Measurements from ENCODE around the gene LONRF3.

LONRF3 gene

DNA sequence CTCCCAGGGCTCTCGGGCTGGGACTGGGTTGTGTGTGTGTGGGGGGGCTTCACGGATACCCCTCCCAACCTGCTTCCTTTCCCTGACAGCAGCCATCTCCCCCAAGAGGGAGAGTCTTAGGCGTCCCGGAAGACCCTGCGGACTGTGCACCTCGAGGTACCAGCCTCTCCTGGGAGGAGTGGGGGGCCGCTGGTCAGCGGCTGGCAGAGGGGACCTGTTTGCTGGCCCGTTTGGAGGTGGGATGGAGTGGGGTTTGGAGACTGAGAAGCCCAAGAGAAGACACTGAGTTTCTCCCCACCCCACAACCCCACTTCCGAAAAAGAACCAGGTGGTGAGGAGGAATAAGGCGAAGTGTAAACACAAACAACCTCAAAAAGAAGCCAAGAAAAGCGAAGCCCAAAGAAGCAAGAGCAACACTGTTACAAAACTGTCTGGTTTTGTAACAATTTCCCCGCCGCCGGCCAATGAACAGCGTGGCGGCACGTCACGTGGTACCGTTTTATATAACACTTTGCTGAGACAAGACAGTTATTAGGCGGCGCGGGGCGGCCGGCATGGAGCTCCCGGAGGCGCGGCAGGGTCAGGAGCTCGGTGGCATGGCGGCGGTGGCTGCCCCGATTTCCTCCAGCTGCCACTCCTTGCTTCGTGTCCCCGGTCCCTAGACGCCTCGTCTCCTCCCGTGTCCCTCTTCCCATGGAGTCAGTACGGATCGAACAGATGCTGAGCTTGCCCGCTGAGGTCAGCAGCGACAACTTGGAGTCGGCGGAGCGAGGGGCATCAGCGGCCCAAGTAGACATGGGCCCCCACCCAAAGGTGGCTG, at the start of gene LONRF3:
Gene LONRF3, plus strand, starts transcription at position 531 of the 820 bp plus-strand sequence. Its CDS starts 163 bp downstream, at position 694.
- DNase-seq: no peak

DNA sequence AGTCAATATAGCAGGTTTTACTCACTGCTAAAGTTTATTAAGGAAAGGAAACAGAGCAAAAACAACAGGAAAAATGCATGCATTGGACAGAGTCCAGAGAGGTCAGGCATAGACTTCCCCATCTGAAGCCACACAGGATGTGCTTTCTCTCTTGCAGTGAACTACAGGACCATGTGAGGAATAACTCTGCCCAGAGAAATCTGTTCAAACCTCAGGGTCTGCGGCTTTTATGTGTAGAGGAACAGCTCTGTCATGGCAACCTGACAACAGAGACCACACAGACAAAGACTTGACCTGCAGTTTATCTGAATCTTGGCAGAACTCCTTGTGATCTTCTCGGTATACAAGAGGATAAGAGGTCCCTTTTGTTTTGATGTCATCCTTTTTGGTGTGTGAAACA, 46.3 kb upstream of the LONRF3 start:
- DNase-seq: peak; percentile 9

DNA sequence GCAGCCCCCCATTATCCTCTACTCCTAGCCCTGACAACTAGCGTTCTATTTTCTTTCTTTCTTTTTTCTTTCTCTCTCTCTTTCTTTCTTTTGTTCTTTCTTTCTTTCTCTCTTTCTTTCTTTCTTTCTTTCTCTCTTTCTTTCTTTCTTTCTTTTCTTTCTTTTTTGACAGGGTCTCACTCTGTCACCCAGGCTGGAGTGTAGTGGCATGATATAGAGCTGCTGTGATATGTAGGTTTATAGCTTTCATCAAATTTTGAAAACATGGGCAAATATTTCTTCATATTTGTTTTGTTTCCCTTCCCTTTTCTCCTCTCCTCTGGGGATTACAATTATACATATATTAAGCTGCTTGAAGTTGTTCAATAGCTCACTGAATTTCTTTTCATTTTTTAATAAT, 39.1 kb upstream of the LONRF3 start:
- DNase-seq: no peak

DNA sequence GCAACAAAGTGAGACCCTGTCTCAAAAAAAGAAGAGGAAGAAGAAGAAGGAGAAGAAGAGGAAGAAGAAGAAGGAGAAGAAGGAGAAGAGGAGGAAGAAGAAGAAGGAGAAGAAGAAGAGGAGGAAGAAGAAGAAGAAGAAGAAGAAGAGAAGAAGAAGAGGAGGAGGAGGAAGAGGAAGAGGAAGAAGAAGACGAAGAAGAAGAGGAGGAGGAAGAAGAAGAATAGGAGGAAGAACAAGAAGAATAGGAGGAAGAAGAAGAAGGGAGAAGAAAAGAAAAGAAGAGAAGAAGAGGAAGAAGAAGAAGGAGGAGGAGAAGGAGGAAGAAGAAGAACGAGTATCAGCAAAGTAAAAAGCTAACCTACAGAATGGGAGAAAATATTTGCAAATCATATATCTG, 33.3 kb upstream of the LONRF3 start:
- DNase-seq: no peak

DNA sequence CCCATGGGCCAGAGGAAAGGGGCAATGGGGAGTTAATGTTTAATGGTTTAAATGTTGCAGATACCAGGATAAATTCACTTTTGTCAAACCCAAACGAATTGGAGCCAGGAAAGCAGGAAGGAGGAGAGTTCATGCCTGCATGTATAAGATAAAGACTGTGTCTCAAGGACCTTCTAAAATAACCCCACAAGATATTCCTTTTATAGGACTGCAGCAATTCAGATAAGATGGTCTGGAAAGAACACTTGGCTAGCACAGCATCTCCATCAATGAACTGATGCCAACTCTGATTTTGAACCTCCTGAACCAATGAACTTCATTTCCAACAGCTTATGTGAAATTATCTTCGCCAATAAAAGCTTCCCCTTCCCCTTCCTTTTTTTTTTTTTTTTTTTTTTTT, 31.3 kb upstream of the LONRF3 start:
- DNase-seq: peak; percentile 78

DNA sequence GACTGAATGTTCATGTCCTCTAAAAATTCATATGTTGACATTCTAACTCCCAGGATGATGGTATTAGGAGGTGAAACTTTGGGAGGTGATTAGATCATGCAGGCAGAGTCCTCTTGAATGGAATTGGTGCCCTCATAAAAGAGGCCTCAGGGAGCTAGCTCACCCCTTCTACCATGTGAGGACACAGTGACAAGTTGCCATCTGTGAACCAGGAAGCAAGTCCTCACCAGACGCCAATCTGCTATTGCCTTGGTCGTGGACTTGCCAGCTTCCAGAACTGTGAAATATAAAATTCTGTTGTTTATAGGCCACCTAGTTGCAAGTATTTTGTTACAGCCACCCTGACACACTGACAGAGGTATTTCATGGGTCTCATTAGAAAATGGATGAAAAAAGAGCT, 28.5 kb upstream of the LONRF3 start:
- no peak for DNase-seq

DNA sequence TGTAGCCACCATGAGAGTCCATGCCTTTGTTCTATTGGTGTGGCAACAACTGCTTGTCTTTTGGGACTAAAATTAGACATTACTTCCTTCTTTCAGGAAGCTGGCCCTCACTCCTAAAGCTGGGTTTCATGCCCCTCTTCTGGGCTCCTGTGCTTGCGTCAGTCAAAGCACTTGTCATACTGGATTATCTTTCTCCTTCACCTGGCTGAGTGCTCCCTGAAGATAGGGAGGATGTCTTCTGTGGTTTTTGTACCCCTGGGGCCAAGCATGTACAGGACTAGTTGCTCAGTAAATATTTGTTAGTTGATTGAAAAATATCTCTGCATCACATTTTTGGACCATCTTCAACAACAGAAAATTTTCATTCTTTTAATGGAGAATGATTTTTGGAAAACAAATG, 26.1 kb upstream of the LONRF3 start:
- peak; percentile 80 for DNase-seq

DNA sequence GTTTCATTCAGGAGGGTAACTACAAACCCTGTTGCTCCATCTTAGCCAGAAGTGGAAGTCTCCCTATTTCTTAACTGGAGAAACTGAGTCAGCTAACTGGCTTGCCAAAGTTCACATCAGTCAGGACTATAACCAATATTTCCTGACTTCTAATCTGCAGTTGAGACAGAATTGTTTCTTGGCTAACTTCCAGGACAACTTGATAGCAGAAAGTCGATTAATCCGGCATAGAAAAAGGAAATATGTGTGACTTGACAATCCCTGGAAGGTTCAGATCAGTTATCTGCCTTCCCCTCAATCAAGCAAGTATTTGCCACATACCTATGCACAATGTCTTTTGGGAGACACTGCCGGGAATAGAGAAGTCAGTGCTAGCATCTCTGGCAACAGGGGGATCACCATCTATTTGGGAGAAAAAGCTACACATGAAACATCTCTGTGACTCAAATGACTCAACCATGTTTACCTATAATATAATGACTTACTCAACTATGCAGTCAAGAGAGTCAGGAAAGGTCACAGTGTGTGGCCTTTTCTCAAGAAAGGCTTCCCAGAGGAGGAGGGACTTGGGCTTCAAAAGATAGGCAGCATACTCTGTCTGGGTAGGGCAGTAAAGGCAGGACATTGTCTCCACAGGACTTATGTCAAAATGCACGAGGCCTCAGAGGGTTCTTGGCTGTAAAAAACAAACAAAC, 12.4 kb upstream of the LONRF3 start:
- peak; percentile 3 for DNase-seq

DNA sequence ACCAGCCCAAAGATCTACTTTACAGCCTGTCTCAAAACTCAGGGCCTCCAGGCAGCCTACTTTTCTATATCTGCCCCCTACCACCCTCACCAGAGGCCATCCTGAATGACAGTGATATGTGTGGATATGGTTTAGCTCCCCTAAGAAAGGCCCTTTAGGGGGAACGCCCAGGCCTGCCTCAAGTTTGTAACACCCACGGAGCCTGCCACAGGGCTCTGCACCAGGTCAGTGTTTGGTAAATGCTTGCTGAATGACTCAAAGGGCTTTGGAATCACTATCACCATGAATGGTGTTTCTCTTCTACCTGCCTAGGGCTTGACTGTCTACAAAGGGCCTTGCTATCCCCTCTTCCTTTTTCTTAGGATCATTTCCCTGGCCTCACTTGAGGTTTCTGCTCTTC, 11.3 kb upstream of the LONRF3 start:
- DNase-seq: no peak

DNA sequence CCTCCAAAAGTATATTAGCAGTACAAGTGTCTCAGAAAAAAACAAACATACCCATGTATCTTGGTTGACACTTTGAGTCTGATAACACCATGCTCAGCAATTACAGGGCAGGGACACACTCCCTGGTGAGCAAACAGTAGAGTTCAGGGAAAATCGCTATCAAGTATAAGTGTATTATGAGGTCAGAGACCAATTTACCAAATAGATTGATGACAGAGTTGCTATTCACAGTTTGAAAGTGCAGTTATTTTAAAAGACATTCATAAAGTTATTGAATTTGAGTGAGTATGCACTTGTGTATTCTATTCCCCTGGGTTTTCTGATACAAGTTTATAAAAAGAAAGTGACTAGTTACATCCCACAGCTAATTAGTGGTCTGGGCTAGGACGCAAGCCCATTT, 10.2 kb upstream of the LONRF3 start:
- DNase-seq: no peak

DNA sequence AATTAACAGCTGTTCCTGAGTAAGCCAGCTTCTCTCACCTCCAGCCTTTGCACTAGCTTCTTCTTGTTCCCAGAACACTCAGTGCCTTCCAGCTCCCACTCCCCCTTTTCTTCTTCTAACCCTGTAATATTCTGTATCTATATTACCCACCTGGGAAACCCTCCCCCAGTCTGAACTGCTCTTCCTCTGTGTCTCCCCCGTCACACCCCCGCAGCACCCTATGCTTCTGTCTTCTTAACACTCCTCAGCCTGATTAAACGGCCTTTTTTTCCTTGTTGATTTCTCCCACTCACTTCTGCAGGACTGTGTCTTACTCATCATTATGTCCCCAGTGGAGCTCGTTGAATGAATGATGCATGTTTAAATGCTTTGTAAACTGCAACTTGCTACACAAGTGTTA, 9.0 kb upstream of the LONRF3 start:
- DNase-seq: peak; percentile 8

DNA sequence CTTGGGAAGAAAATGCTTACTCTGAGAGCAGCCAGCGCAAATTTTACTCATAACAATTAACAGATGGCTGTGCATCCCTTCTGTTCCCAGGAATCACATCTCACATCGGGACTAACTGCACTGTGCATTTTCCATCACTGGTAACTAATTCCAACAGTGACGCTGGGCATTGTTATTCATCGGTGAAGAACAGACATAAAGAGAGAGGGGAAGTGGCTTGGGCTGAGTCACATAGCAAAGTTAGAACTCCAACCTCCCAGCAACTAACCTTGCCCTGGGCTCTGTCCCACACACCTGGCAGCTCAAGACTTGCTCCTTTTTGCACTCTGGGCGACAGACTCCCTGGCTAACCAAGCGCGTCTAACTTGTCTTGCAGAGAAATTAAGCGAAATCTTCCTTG, 6.4 kb upstream of the LONRF3 start:
- no peak for DNase-seq

DNA sequence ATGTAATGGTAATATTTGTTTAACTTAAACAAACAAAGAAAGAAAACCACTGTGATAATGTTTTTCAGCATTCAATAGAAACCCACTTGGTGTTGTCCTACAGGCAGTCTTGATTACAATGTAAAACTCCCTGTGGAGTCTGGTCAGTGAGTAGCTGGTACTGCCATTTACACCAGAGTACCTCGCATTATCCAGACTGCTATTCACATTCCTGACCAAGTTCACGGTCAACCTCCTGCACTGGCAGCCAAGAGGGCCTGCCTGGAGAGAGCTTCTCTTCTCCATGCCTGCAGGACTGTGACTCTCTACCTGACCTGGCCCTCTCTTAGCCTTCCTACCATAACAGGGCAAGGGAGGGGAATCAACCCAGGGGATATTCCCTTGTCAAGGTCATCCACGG, 2.9 kb upstream of the LONRF3 start:
- DNase-seq: no peak

DNA sequence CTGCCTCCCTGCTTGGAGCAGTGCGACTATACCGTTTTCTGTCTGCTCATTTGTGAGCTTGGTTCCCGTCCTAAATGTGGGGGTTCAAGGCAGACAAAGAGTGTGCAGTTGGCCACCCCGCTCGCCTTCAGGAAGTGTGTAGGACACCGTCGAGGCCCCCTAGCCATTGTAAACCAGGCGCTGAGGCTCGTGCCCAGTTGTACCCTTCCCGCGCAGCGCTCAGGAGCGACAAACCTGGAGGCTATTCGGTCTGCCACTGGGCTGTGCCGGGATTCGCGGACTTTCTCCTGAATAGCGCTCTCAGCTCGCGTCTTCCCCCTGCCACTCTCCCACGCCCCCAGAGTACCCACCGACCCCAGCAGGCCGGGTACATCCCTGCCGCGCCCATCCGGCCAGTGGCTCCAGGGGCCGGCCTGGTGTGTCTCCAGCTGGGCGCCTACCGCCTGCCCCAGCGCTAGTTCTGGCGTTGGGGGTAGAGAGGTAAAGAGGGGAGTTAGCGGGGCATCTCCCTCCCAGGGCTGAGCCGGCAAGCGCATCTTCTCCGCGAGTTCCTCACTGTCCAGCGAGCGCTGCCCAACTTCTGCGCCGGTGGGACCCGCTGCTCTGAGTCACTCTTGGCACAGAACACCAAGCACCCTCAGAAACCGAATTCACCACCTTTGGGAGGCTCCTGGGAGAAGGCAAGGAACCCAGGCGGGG, 880 bp upstream of the LONRF3 start:
- DNase-seq: no peak

DNA sequence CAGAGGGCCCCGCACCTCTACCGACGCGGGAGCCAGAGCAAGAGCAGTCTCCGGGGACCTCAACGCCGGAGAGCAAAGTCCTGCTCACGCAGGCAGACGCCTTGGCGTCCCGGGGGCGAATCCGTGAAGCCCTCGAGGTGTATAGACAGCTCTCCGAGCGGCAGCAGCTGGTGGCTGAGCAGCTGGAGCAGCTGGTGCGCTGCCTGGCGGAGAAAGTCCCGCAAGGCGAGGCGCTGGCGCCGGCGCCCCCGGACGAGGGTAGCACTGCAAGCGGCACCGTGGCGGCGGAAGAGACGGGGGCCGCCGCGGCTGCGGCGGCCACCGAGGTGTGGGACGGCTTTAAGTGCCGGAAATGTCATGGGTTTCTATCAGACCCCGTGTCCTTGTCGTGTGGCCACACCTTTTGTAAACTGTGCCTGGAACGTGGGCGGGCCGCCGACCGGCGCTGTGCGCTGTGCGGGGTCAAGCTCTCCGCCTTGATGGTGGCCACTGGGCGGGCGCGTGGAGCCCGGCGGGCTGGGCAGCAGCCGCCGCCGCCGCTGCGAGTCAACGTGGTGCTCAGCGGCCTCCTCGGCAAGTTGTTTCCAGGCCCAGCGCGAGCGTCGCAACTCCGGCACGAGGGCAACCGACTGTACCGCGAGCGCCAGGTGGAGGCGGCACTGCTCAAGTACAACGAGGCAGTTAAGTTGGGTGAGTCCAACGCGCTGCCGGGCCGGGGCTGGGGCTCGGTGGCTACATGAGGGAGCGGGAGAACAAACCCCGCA, 672 bp downstream of the LONRF3 start:
- no peak for DNase-seq

DNA sequence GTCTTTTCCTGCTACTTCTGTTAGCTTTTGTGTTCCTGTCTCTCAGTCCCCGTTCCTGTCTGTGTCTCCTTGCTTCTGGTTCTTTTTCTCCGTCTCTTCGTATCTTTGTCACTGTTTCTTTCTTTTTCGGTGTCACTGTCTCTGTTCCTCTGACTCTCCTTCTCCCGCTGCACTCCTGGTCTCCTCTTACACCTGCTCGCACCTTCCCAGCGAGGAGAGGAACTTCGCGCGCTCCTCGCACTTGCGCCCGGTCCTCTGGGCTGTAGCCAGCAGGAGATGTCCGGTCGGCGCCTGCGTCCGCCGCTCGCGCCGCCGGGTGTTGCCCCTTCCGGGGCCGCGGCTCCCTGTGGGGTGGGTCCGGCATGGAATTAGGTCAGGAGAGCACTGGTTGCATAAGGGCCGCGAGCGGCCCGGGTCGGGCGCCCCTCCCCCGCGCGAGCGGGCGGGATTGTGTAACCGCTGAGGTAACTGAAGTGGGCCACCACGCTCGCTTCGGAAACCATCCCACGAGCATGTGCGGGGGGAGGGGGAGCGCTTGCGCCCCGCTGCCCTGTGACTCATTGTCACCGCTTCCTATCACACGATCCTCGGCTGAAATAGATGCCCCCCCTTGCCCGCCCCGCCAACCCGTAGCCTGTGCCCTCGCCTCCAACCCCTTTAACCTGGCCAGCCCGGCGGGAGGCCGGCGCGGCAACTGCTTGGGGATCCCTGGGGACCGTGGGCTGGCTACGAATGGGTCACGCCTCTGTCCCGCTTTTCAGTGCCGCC, 1.6 kb downstream of the LONRF3 start:
- peak; percentile 85 for DNase-seq

DNA sequence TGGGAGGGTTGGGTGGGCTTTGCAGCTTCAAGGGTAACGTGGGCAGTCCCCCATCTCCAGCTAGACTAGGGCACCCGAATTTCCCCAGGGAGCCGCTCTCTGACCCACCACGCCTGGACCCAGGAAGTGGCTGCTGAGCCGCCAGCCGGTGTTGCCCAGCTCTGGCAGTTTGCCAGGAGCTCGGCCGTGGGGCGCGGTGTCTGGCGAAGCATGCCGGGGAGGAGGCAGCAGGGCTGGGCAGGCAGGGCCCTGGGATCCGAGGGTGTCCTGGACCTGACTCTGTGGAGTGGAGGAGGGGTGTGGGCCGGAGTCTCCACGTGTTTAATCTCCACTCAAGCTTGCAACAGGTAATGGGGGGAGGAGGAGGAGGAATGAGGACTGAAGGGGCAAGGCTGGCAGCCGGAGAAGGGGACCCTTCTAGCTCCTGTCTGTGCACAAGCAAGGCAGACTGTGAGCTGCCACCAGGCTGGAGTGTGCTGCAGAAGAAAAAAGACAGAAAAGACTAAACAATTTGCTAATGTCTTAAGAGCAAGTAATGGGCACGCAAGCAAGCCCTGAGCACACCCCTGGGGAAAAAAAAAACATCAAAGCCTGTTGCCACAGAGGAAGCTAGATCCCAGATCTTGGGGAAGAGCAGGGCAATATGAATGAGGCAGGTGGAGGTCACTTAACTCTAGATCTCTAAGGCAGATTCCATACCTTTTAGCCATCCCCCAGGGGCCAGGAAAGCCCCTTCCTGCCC, 2.4 kb downstream of the LONRF3 start:
- DNase-seq: peak; percentile 48

DNA sequence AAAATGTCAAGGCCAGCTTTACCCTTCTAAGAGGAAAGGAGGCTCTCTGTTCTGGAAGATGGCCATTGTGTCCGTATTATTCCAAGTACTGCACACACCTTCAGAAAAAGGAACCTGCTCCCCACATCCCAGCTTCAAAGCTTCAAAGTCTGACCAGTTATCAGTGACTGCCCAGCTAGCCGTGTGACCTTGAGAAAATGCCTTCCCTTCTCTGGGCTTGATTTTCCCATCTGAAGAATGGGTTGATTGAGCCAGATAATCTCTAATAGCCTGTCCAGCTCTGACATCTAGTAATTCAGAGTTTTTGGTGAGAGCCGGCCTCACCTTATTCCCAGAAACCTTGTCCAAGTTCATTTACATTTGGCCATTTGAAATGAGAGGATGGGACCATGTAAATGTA, 3.0 kb downstream of the LONRF3 start:
- DNase-seq: no peak

DNA sequence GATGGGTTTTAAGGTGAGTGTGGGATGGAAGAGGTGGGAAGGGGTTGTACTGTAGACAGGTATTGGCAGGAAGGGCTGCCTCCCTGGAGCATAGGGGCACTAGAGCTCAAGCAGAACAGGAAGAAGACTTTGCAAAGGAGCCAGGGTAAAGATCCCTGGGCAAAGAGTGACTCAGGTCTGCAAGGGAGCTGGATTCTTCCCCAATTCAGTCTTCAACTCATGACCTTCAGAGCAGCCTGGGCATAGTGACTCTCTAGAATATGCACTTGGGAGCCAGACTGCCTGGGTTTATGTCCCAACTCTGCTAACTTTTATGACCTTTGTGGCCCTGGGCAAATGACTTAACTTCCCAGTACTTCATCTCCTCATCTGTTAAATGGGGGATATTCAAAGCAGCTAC, 4.0 kb downstream of the LONRF3 start:
- DNase-seq: peak; percentile 8

DNA sequence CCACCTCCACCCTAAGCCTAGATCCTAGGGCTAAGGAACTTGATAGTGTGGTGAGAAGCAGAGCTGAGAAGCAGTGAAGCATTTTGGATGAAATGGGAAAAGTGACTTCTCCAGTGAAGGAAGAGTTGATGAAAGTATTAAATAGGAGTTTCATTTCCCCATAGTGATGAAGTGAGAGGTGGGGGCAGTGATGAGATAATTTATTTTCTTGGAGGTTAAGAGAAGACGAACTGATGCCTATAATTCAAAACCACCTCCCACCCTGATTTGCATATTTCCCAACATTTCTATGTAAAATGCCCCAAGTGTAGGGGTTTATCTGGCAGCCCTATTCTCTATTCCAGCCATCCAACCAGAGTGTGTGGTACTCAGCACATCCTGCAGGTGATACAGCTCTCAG, 6.3 kb downstream of the LONRF3 start:
- no peak for DNase-seq

DNA sequence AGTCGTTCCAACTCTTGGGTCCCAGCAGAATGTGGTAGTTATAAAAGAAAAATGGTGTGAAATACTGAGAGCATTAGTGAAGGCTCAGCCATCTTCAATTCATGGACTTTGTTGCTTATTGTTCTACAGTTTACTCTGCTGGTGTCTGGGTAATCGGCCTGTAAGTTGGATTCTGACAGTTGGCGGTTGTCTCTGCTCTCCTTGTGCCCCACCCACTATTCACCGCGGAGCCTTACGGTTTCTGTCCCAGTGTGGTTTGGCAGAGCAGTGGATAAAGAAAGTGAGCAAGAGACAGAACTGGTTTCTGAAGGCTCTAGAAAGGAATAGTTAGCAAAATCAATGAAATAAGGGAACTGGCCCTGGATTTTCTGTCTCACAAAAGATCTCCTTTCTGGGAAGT, 9.1 kb downstream of the LONRF3 start:
- peak; percentile 48 for DNase-seq

DNA sequence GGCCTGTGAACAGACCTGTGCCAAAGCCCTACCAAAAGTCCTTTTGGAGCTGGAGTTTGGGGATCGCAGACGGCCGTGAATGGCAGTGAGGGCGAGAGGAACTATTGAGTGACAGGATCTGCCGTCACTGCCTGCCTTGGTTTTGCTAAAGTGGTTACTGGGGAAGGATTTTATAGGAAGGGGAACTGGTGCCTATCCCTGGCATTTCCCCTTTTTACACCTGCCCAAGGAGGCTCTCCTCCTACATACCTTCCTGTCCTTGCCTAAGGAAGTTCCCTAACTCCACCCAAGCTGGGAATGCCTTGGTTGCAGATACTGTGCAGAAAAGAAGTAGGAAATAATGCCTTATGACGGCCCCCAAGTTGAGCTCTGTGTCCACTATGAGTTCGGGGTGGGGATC, 14.5 kb downstream of the LONRF3 start:
- DNase-seq: no peak
